ENCODE data around the gene LPA. TPM values are rescaled to one million over a fixed set of nuclear protein-coding genes. Genes with fewer than 3 reads are reported as not detected.
"Not testable (repeated sequence)": the region's sequence is repeated elsewhere in the genome, so short reads cannot be mapped to it uniquely, and the experiment has no call there.

Gene LPA
- total RNA-seq, 1 experiment from 2014 or later = not detected

- Histone ChIP-seq H3K4me1 (replicated peaks) (no peaks in the 10 kb centered on the region), H3K27me3 (replicated peaks) (no peaks in the 10 kb centered on the region), H3K36me3 (no peaks in the 10 kb centered on the region), H3K9me3 (replicated peaks) (no peaks in the 10 kb centered on the region; the same call in 1 of the 2 replicates), H3K27ac (no peak overlapping the region), H3K4me3 (no peak overlapping the region)
- DNase-seq (ENCODE audit: low read depth in 1 of 2, low spot score in 2 of 2) = no peak
These were observed 15.3 kb upstream of the LPA start for GRCh38 chr6:160679402-160679769.

DNA sequence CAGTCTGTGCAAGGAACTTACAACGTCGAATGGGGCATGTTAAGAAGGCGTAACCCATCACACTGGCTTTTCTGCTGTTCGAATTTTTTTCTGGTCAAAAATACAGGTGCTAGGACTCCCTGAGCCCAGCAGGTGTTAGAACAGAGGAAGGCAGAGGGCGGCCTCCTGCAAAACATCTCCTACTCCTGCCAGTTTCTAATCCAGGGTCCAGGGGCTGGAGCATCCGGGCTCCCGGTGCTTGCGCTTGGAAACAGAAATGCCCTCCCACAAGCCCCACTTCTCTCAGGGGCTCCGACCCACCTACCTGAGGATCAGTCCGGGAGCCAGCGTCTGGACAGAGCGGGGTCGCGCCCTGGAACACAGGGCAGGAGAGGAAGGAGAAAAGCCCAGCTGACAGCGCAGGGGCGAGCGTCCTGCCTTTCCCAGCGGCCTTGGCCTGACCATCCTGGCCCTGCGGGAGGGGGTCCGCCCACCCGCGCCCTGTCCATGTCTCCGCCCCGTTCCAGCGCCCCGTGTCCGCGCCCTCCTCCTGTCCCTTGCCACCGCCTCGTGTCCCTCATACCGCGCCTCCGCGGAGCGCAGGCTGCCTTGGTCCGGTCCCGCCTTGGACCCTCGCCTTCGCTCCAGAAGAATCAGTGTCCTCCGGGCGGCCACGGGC lies 14.8 kb upstream of the LPA start:
- H3K4me3 ChIP-seq = no peak overlapping the region
- no peak for DNase-seq (ENCODE audit: low read depth in 1 of 2, low spot score in 2 of 2)
- H3K27ac ChIP-seq = no peak overlapping the region
- H3K9me3 ChIP-seq (replicated peaks) = peaks cover under 1% of the 10 kb centered on the region; the same call in 1 of the 2 replicates
- no peaks in the 10 kb centered on the region for H3K4me1 ChIP-seq (replicated peaks)
- H3K27me3 ChIP-seq (replicated peaks) = no peaks in the 10 kb centered on the region
- H3K36me3 ChIP-seq = no peaks in the 10 kb centered on the region

- Histone ChIP-seq H3K36me3 (no peaks in the 10 kb centered on the region), H3K27ac (no peak overlapping the region), H3K4me3 (no peak overlapping the region), H3K27me3 (replicated peaks) (no peaks in the 10 kb centered on the region), H3K4me1 (replicated peaks) (no peaks in the 10 kb centered on the region), H3K9me3 (replicated peaks) (peaks cover 3% of the 10 kb centered on the region; the same call in 1 of the 2 replicates)
- DNase-seq (ENCODE audit: low read depth in 1 of 2, low spot score in 2 of 2) = no peak
These were observed 14.2 kb upstream of the LPA start for GRCh38 chr6:160678230-160678629.

DNA sequence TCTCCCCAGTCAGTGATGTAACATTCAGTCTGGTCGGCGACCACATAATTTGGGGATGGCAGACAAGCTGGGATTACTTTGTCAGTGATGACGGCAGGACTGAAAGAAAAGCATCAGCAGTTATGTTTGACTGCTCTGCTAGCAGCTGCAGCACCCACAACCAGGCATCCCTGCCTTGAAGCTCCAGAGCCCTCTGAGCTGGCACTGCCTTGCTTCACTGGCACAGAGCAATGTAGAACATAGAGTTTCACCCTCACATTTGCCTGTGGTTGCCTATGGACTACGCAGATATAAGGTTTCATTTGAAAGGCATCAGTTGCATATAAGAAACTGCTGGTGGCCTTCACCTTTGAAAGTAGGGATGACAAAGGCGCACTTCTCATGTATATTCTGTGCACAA lies 12.3 kb upstream of the LPA start:
- not testable (repeated sequence) for H3K4me1 ChIP-seq (replicated peaks); H3K9me3 ChIP-seq (replicated peaks); DNase-seq (ENCODE audit: low read depth in 1 of 2, low spot score in 2 of 2); H3K27ac ChIP-seq; H3K27me3 ChIP-seq (replicated peaks); H3K4me3 ChIP-seq; H3K36me3 ChIP-seq

GRCh38 chr6:160668589-160668988 lies 4.5 kb upstream of the LPA start:
- Histone ChIP-seq H3K4me3 (no peak overlapping the region), H3K27me3 (replicated peaks) (no peaks in the 10 kb centered on the region), H3K4me1 (replicated peaks) (no peaks in the 10 kb centered on the region), H3K36me3 (no peaks in the 10 kb centered on the region), H3K27ac (no peak overlapping the region), H3K9me3 (replicated peaks) (0 out of 2 replicates have a peak, but pooled peaks cover 6% of the 10 kb centered on the region)
- DNase-seq (ENCODE audit: low read depth in 1 of 2, low spot score in 2 of 2) = no peak

GRCh38 chr6:160667639-160668481 lies 3.8 kb upstream of the LPA start:
- 0 out of 2 replicates have a peak, but pooled peaks cover 6% of the 10 kb centered on the region for H3K9me3 ChIP-seq (replicated peaks)
- H3K27ac ChIP-seq = no peak overlapping the region
- H3K27me3 ChIP-seq (replicated peaks) = no peaks in the 10 kb centered on the region
- H3K36me3 ChIP-seq = no peaks in the 10 kb centered on the region
- no peaks in the 10 kb centered on the region for H3K4me1 ChIP-seq (replicated peaks)
- H3K4me3 ChIP-seq = no peak overlapping the region
- no peak for DNase-seq (ENCODE audit: low read depth in 1 of 2, low spot score in 2 of 2)

GRCh38 chr6:160662842-160663241 lies 1.2 kb downstream of the LPA start:
- Histone ChIP-seq H3K27ac (no peak overlapping the region), H3K4me1 (replicated peaks) (no peaks in the 10 kb centered on the region), H3K36me3 (no peaks in the 10 kb centered on the region), H3K9me3 (replicated peaks) (no peaks in the 10 kb centered on the region), H3K27me3 (replicated peaks) (no peaks in the 10 kb centered on the region), H3K4me3 (no peak overlapping the region)
- no peak for DNase-seq (ENCODE audit: low read depth in 1 of 2, low spot score in 2 of 2)

DNA sequence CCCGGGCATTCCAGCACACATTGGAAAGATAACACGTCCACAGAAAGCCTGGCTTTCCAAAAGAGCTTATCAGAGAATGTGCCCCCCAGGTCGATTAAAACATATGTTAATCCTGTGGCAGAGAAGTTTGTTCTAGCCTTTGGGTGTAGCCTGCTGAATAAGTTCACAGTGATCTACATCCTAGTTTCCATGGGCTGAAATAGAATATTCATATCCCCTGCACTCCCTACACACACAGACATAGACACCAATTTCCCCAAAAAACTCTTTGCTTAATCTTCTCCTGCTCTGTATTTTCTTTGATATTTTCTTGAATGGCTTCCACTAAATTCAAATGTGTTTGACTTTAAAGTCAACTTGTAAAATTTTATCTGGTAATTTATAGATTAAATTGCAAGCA lies 1.6 kb downstream of the LPA start:
- Histone ChIP-seq H3K4me1 (replicated peaks) (no peaks in the 10 kb centered on the region), H3K27me3 (replicated peaks) (no peaks in the 10 kb centered on the region), H3K9me3 (replicated peaks) (no peaks in the 10 kb centered on the region), H3K27ac (no peak overlapping the region), H3K4me3 (no peak overlapping the region), H3K36me3 (no peaks in the 10 kb centered on the region)
- no peak for DNase-seq (ENCODE audit: low read depth in 1 of 2, low spot score in 2 of 2)

DNA sequence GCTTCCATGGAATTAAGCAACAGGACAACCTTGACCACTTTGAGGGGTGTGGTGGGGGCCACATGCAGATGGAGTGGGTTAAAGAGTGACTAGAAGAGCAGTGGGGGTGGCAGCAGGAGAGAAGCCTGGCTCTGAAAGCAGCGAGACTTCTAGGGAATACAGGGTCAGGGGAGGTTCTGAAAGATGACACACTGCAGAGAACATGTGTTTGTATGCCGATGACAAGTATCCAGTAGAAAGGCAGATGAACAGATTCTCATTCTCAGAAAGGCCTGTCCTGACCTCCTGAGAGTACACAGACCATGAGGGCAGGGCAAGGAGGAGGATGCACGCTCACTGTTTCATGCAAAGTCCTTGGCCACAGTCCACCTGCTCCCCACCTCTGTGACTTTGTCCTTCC lies 2.9 kb downstream of the LPA start:
- no peak for DNase-seq (ENCODE audit: low read depth in 1 of 2, low spot score in 2 of 2)
- H3K36me3 ChIP-seq = no peaks in the 10 kb centered on the region
- no peaks in the 10 kb centered on the region for H3K4me1 ChIP-seq (replicated peaks)
- H3K4me3 ChIP-seq = no peak overlapping the region
- H3K27me3 ChIP-seq (replicated peaks) = no peaks in the 10 kb centered on the region
- no peaks in the 10 kb centered on the region for H3K9me3 ChIP-seq (replicated peaks)
- no peak overlapping the region for H3K27ac ChIP-seq

DNA sequence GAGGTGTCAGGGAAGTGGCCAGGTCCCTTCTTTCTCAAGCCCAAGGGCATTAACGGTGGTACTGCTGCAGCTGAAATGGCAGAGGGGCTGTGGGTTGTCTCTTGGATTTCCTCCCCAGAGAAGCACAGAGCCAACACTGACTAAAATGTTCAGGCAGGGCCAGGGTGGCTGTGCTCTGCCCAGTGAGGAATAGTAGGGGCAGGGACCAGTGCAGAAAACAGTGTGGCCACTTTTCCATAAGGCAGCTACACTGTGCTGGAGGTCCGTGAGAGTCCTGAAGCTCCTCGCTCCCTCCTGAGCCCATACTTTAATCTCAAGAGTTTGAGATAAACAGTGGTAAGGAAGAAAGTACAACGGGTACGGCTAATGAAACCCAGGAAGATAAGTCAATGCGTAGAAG lies 4.5 kb downstream of the LPA start:
- Histone ChIP-seq H3K9me3 (replicated peaks) (no peaks in the 10 kb centered on the region; the same call in 1 of the 2 replicates), H3K27me3 (replicated peaks) (no peaks in the 10 kb centered on the region), H3K36me3 (no peaks in the 10 kb centered on the region), H3K4me3 (no peak overlapping the region), H3K4me1 (replicated peaks) (no peaks in the 10 kb centered on the region), H3K27ac (no peak overlapping the region)
- no peak for DNase-seq (ENCODE audit: low read depth in 1 of 2, low spot score in 2 of 2)

DNA sequence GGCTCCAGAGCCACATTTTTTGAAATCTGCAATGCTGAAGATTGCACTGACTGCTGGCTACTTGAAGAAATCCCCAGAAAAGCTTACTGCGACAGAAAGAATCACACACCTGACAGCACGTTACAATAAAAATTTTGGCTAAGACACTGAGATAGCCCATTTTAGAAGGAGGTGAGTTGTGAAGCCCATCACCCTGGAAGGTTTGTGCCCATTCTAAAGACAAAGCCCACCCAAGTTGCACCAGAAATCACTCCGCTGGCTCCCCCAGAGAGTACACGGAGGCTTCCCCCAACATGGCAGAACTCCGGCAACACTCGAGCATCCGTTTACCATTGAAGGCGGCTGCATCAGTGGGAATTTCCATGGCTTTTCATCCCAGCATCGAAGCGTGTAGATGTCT lies 29.4 kb downstream of the LPA start:
- H3K4me3 ChIP-seq = no peak overlapping the region
- H3K36me3 ChIP-seq = no peaks in the 10 kb centered on the region
- H3K27ac ChIP-seq = no peak overlapping the region
- no peaks in the 10 kb centered on the region for H3K9me3 ChIP-seq (replicated peaks)
- H3K4me1 ChIP-seq (replicated peaks) = no peaks in the 10 kb centered on the region
- no peak for DNase-seq (ENCODE audit: low read depth in 1 of 2, low spot score in 2 of 2)
- no peaks in the 10 kb centered on the region for H3K27me3 ChIP-seq (replicated peaks)

- Histone ChIP-seq H3K27ac (no peak overlapping the region), H3K4me1 (replicated peaks) (no peaks in the 10 kb centered on the region), H3K36me3 (no peaks in the 10 kb centered on the region), H3K4me3 (no peak overlapping the region), H3K27me3 (replicated peaks) (no peaks in the 10 kb centered on the region), H3K9me3 (replicated peaks) (no peaks in the 10 kb centered on the region; the same call in 1 of the 2 replicates)
- DNase-seq (ENCODE audit: low read depth in 1 of 2, low spot score in 2 of 2) = no peak
These were observed 67.9 kb downstream of the LPA start for GRCh38 chr6:160595838-160596832.

DNA sequence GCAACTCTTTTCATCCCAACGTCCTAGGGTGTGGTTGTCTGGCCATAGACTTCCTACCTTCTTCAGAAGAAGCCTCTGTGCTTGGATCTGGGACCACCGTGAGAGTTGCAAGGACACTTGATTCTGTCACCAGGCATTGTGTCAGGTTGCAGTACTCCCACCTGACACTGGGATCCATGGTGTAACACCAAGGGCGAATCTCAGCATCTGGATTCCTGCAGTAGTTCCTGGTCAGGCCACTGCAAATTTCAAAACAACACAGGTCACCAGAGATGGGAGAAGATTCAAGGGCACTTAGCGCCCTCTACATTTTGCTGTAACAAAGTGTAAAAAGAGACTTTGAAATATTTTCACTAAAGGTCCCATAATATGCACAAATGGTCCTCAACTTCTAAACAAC lies 68.8 kb downstream of the LPA start:
- not testable (repeated sequence) for H3K4me1 ChIP-seq (replicated peaks); H3K27me3 ChIP-seq (replicated peaks); H3K36me3 ChIP-seq; H3K9me3 ChIP-seq (replicated peaks); DNase-seq (ENCODE audit: low read depth in 1 of 2, low spot score in 2 of 2); H3K27ac ChIP-seq; H3K4me3 ChIP-seq
